K562 (cell line): ENCODE data around the gene PTPRZ1. TPM values are rescaled to one million over a fixed set of nuclear protein-coding genes. Genes with fewer than 3 reads are reported as not detected.

ENCODE experiments used
- ATAC-seq: fragments of 200-7000 bp; cut with Tn5 transposase; 3 replicates; pipeline ENCODE4 v1.9.1; 2020; ENCODE audit warnings: moderate library complexity
- BruUV-seq: library from RNA; stranded (reverse); fragments of 400-500 nt; replicated peaks from 2 replicates; lab custom pipeline; 2021; lab: Mats Ljungman, UMichigan
- CTCF ChIA-PET: fragments of 300-600 bp; formaldehyde crosslinking; extraction: SDS; loops from one replicate; lab custom pipeline; 2021; ENCODE audit warnings: low intra/inter-chr PET ratio; lab: Yijun Ruan, JAX
- POLR2A ChIA-PET: fragments of 300-600, 350-650 bp; sonication (Branson Sonifier 250); formaldehyde crosslinking; extraction: SDS; loops from one replicate; lab custom pipeline; 2021; ENCODE audit warnings: antibody characterized with exemption, inconsistent platforms; lab: Yijun Ruan, JAX
- DNase-seq, 4 experiments: peaks; one replicate each; pipeline versions ENCODE4 v3.0.0 to v3.0.0-alpha.2; 2011 to 2018; ENCODE audit warnings: low spot score in 3 of 4, mixed read lengths in 3 of 4; ENCODE audit errors: extremely low read depth in 1 of 4
- FAIRE-seq: peaks from 2 replicates; lab custom pipeline; 2011; peaks lifted over from hg19 to GRCh38; lab: Jason Lieb, UNC
- H2AFZ ChIP-seq: 2 replicates; pipeline ENCODE4 v1.6.0; 2011; ENCODE audit warnings: low read depth, low read length, control low read depth, inconsistent platforms
- H3K27ac ChIP-seq: fragments of 200-600 bp; 3 replicates; pipeline ENCODE4 v1.8.0; 2011; ENCODE audit warnings: low read depth, mild to moderate bottlenecking, control low read depth, inconsistent platforms, low read length, moderate library complexity, mixed read lengths; ENCODE audit errors: extremely low read depth
- H3K27me3 ChIP-seq, 2 experiments: fragments of 300-600 bp in 1 of 2; 2 replicates in 1 of 2; 3 replicates in 1 of 2; pipeline versions ENCODE4 v1.6.0 to v1.8.0; 2011; ENCODE audit warnings: inconsistent platforms in 2 of 2, low read length in 2 of 2, mild to moderate bottlenecking in 1 of 2, mixed read lengths in 1 of 2, moderate library complexity in 1 of 2; ENCODE audit not compliant: control insufficient read depth in 2 of 2, insufficient read depth in 2 of 2
- H3K36me3 ChIP-seq: fragments of 300-600 bp; 3 replicates; pipeline ENCODE4 v1.8.0; 2011; ENCODE audit warnings: mild to moderate bottlenecking, low read length, inconsistent platforms; ENCODE audit not compliant: control insufficient read depth, insufficient read depth
- H3K4me1 ChIP-seq, 2 experiments: fragments of 200-600 bp in 1 of 2; replicated peaks in 1 of 2; 2 replicates in 1 of 2; 3 replicates in 1 of 2; pipeline versions ENCODE4 v1.5.1 to v1.8.0; 2011; ENCODE audit warnings: inconsistent platforms in 2 of 2, low read length in 2 of 2, mild to moderate bottlenecking in 1 of 2, mixed read lengths in 1 of 2, moderate library complexity in 1 of 2; ENCODE audit not compliant: control insufficient read depth in 2 of 2, insufficient read depth in 2 of 2
- H3K4me2 ChIP-seq: 2 replicates; pipeline ENCODE4 v1.6.1; 2011; ENCODE audit warnings: low read length, control low read depth, inconsistent platforms, mixed read lengths; ENCODE audit not compliant: insufficient read depth
- H3K4me3 ChIP-seq: fragments of 200-600 bp; sonication (generic), shearing (Covaris generic); 2 replicates; pipeline ENCODE4 v1.5.1; 2016; ENCODE audit warnings: control low read depth, inconsistent platforms
- H3K79me2 ChIP-seq: fragments of 200-600 bp; 3 replicates; pipeline ENCODE4 v1.8.0; 2011; ENCODE audit warnings: low read length, inconsistent platforms; ENCODE audit not compliant: control insufficient read depth, insufficient read depth
- H3K9ac ChIP-seq, 2 experiments: 2 replicates each; pipeline versions ENCODE4 v1.6.0 to v1.6.1; 2011; ENCODE audit warnings: low read depth in 2 of 2, low read length in 2 of 2, control low read depth in 1 of 2, inconsistent platforms in 1 of 2, mild to moderate bottlenecking in 1 of 2, mixed read lengths in 1 of 2; ENCODE audit not compliant: insufficient read depth in 1 of 2
- H3K9me1 ChIP-seq: one replicate; pipeline ENCODE4 v1.6.0; 2011; ENCODE audit warnings: inconsistent platforms, mild to moderate bottlenecking, low read length, moderate library complexity; ENCODE audit not compliant: control insufficient read depth, insufficient read depth
- H3K9me3 ChIP-seq: replicated peaks from 2 replicates; pipeline ENCODE4 v1.5.1; 2011; ENCODE audit warnings: low read depth, low read length, inconsistent platforms; ENCODE audit not compliant: control insufficient read depth, insufficient read depth
- H4K20me1 ChIP-seq: replicated peaks from 2 replicates; pipeline ENCODE4 v1.6.1; 2011; ENCODE audit warnings: low read length, inconsistent platforms, mixed read lengths; ENCODE audit not compliant: control insufficient read depth, insufficient read depth
- FIP1L1 ChIP-seq: fragments of 200-400 bp; formaldehyde crosslinking; IDR thresholded peaks from 2 replicates; pipeline ENCODE4 v1.6.1; 2018; ENCODE audit warnings: mild to moderate bottlenecking, low read depth, low read length; ENCODE audit not compliant: poor library complexity, severe bottlenecking
- KAT8 ChIP-seq: fragments of 450-650 bp; IDR thresholded peaks from 2 replicates; pipeline ENCODE4 v1.6.1; 2016; ENCODE audit warnings: low read depth, mild to moderate bottlenecking
- PBX2 ChIP-seq, 2 experiments: IDR thresholded peaks in 1 of 2; conservative IDR thresholded peaks in 1 of 2; 2 replicates each; pipeline ENCODE4 v1.6.1; 2016; ENCODE audit warnings: low read depth in 2 of 2, mild to moderate bottlenecking in 1 of 2, missing compliant biosample characterization in 1 of 2, missing genetic modification characterization in 1 of 2, moderate library complexity in 1 of 2
- TOE1 ChIP-seq, 2 experiments: fragments of 450-650 bp in 1 of 2; sonication (generic) in 1 of 2; formaldehyde crosslinking in 1 of 2; IDR thresholded peaks; 2 replicates each; pipeline versions ENCODE4 v1.7.1 to v1.8.0; 2016 to 2022; ENCODE audit warnings: borderline replicate concordance in 2 of 2, mild to moderate bottlenecking in 2 of 2, antibody characterized with exemption in 1 of 2, inconsistent platforms in 1 of 2, low read depth in 1 of 2, missing genetic modification reagents in 1 of 2, moderate library complexity in 1 of 2
- ZNF639 ChIP-seq, 2 experiments: fragments of 200-800 bp in 1 of 2; sonication (Bioruptor generic) in 1 of 2; sonication (generic) in 1 of 2; formaldehyde crosslinking in 1 of 2; IDR thresholded peaks in 1 of 2; conservative IDR thresholded peaks in 1 of 2; 2 replicates each; pipeline versions ENCODE4 v1.5.0 to v1.6.1; 2016 to 2020; ENCODE audit warnings: missing compliant biosample characterization in 1 of 2, missing genetic modification characterization in 1 of 2, missing genetic modification reagents in 1 of 2
- WGBS: fragments of 100-300 bp; shearing (Covaris generic); methylation state at CpG from one replicate; pipeline ENCODE4 v1.1.6; 2016; ENCODE audit warnings: low coverage, mixed read lengths; ENCODE audit not compliant: insufficient coverage; ENCODE audit errors: missing lambda C conversion rate; 5-methylcytosine and 5-hydroxymethylcytosine counted together
- in situ Hi-C: fragments of 300-500 bp; cut with MboI; formaldehyde crosslinking; loops from 4 replicates; pipeline ENCODE4 v1.15.0; 2018; ENCODE audit warnings: inconsistent platforms, mixed read lengths
- intact Hi-C: fragments of 100-400 bp; cut with micrococcal nuclease; formaldehyde crosslinking; loops from 2 replicates; pipeline ENCODE4 v1.14.2; 2022
- polyA plus RNA-seq, 8 experiments: library from polyadenylated mRNA; depleted of rRNA in 4 of 8; stranded (reverse) in 5 of 8; unstranded in 3 of 8; fragments of >200 nt; fragmentation: Nextera tagmentation in 2 of 8; fragmentation: Illumina TruSeq in 1 of 8; extraction: Ambion mirVana in 2 of 8; extraction: Trizol in 1 of 8; gene quantifications; 2 replicates each; pipeline versions ENCODE4 v1.2.1 to v1.2.3, GENCODE V29; 2011 to 2014; ENCODE audit warnings: inconsistent platforms in 1 of 8, missing spikeins in 1 of 8
- total RNA-seq, 7 experiments: library from RNA; depleted of rRNA in 6 of 7; stranded (reverse); fragments of >200 nt in 6 of 7; fragmentation: Illumina TruSeq in 2 of 7; extraction: Trizol in 2 of 7; gene quantifications; 2 replicates each; pipeline versions ENCODE4 v1.2.1 to v1.2.3, GENCODE V29; 2011 to 2021; ENCODE audit warnings: low replicate concordance in 1 of 7
- TF ChIP-seq, protein P1 (sequence below): fragments of 150-350 bp; IDR thresholded peaks from 2 replicates; pipeline ENCODE4 v1.6.1; 2014; ENCODE audit warnings: low read depth, mild to moderate bottlenecking, low read length, borderline replicate concordance
- TF ChIP-seq, protein P2 (sequence below): fragments of 250-450 bp; sonication (Bioruptor Pico); IDR thresholded peaks from 2 replicates; pipeline ENCODE4 v1.6.1; 2021; ENCODE audit warnings: mild to moderate bottlenecking

Gene PTPRZ1
- total and polyA plus RNA-seq, 9 of the 15 experiments (the other 6 are each of a cell fraction or from before 2014, with no cell fraction given) = 0.04 TPM; not detected in 7

- ATAC-seq = no peak
- in situ Hi-C loops = no loop called here
- no peak overlapping the region for H3K4me2 ChIP-seq
- H3K4me1 ChIP-seq = no peaks in the 10 kb centered on the region
- H4K20me1 ChIP-seq = no peaks in the 10 kb centered on the region
- no peaks in the 10 kb centered on the region for H3K36me3 ChIP-seq
- no peak overlapping the region for H3K27ac ChIP-seq
- no peak for TF ChIP-seq FIP1L1
- no peak for TF ChIP-seq PBX2 (CRISPR knock-in tag; IDR thresholded peaks at IDR 0.05; ENCODE audit: low read depth)
- TF ChIP-seq PBX2 (tag; conservative IDR thresholded peaks at IDR 0.05; ENCODE audit: low read depth) = no peak
- TF ChIP-seq ZNF639 (CRISPR knock-in tag; conservative IDR thresholded peaks at IDR 0.05 in 1 of 2, IDR thresholded peaks at IDR 0.05 in 1 of 2) = no peak
- TF ChIP-seq KAT8 = no peak
- TF ChIP-seq TOE1 (IDR thresholded peaks at IDR 0.05; ENCODE audit: borderline replicate concordance) = no peak
- no peak for TF ChIP-seq TOE1 (CRISPR knock-in tag; IDR thresholded peaks at IDR 0.05; ENCODE audit: borderline replicate concordance, low read depth)
- TF ChIP-seq, protein P1, sequence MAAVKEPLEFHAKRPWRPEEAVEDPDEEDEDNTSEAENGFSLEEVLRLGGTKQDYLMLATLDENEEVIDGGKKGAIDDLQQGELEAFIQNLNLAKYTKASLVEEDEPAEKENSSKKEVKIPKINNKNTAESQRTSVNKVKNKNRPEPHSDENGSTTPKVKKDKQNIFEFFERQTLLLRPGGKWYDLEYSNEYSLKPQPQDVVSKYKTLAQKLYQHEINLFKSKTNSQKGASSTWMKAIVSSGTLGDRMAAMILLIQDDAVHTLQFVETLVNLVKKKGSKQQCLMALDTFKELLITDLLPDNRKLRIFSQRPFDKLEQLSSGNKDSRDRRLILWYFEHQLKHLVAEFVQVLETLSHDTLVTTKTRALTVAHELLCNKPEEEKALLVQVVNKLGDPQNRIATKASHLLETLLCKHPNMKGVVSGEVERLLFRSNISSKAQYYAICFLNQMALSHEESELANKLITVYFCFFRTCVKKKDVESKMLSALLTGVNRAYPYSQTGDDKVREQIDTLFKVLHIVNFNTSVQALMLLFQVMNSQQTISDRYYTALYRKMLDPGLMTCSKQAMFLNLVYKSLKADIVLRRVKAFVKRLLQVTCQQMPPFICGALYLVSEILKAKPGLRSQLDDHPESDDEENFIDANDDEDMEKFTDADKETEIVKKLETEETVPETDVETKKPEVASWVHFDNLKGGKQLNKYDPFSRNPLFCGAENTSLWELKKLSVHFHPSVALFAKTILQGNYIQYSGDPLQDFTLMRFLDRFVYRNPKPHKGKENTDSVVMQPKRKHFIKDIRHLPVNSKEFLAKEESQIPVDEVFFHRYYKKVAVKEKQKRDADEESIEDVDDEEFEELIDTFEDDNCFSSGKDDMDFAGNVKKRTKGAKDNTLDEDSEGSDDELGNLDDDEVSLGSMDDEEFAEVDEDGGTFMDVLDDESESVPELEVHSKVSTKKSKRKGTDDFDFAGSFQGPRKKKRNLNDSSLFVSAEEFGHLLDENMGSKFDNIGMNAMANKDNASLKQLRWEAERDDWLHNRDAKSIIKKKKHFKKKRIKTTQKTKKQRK = no peak
- TF ChIP-seq, protein P2, sequence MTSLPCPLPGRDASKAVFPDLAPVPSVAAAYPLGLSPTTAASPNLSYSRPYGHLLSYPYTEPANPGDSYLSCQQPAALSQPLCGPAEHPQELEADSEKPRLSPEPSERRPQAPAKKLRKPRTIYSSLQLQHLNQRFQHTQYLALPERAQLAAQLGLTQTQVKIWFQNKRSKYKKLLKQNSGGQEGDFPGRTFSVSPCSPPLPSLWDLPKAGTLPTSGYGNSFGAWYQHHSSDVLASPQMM (CRISPR knock-in tag) = no peak
- TF ChIP-seq, all 486 proteins: peak for 0
- no peak overlapping the region for H3K9ac ChIP-seq
- no peaks in the 10 kb centered on the region for H3K9me3 ChIP-seq
- H3K79me2 ChIP-seq = no peaks in the 10 kb centered on the region
- no peaks in the 10 kb centered on the region for H3K27me3 ChIP-seq
- no TSS peak for BruUV-seq
- 0% methylated on average over 1 of the region's 1 CpG for WGBS
- DNase-seq = no peak
- no peaks in the 10 kb centered on the region for H3K9me1 ChIP-seq
- ChIA-PET POLR2A (no interaction called here), CTCF (no interaction called here)
- no peak overlapping the region for H2AFZ ChIP-seq
- intact Hi-C loops = no loop called here
- FAIRE-seq = no peak
- no peak overlapping the region for H3K4me3 ChIP-seq
These were observed 162.9 kb downstream of the PTPRZ1 start for GRCh38 chr7:122035876-122036275.
